ENCODE data around the gene ERGIC3. TPM values are rescaled to one million over a fixed set of nuclear protein-coding genes. Genes with fewer than 3 reads are reported as not detected.
"Not testable (repeated sequence)": the region's sequence is repeated elsewhere in the genome, so short reads cannot be mapped to it uniquely, and the experiment has no call there.

ERGIC3 gene
- total RNA-seq, 2 donors from 2014 or later, result 117 to 154 TPM

GRCh38 chr20:35515949-35516645 lies 25.8 kb upstream of the ERGIC3 start:
- DNase-seq (ENCODE audit: low spot score), result no peak
- intact Hi-C loops (cut with DNase I), result no loop called here

- intact Hi-C loops (cut with DNase I), result no loop called here
- DNase-seq (ENCODE audit: low spot score), result no peak
Measured at GRCh38 chr20:35517125-35517524, 24.8 kb upstream of the ERGIC3 start.

GRCh38 chr20:35517767-35518166 lies 24.1 kb upstream of the ERGIC3 start:
- DNase-seq (ENCODE audit: low spot score); intact Hi-C loops (cut with DNase I): not testable (repeated sequence)

- no peak for DNase-seq (ENCODE audit: low spot score)
- intact Hi-C loops (cut with DNase I), result no loop called here
Measured at GRCh38 chr20:35518955-35519354, 22.9 kb upstream of the ERGIC3 start.

- DNase-seq (ENCODE audit: low spot score), result peak; percentile 67
- intact Hi-C loops (cut with DNase I), result no loop called here
Measured at GRCh38 chr20:35523298-35523888, 18.5 kb upstream of the ERGIC3 start.

- intact Hi-C loops (cut with DNase I), result no loop called here
- DNase-seq (ENCODE audit: low spot score), result no peak
Measured at GRCh38 chr20:35525639-35526038, 16.2 kb upstream of the ERGIC3 start.

GRCh38 chr20:35527122-35527769 lies 14.6 kb upstream of the ERGIC3 start:
- intact Hi-C loops (cut with DNase I), result no loop called here
- DNase-seq (ENCODE audit: low spot score), result no peak

GRCh38 chr20:35529552-35529951 lies 12.3 kb upstream of the ERGIC3 start, which contains the start of gene C20orf173:
TSS of gene C20orf173 (minus strand) at chr20:35529652. CDS start at chr20:35529373, 279 bp downstream.
- DNase-seq (ENCODE audit: low spot score), result no peak
- intact Hi-C loops (cut with DNase I), result no loop called here

- no peak for DNase-seq (ENCODE audit: low spot score)
- intact Hi-C loops (cut with DNase I), result no loop called here
Measured at GRCh38 chr20:35539756-35540212, 2.1 kb upstream of the ERGIC3 start.

- no peak for DNase-seq (ENCODE audit: low spot score)
- intact Hi-C loops (cut with DNase I), result no loop called here
Measured at GRCh38 chr20:35541118-35541782, 628 bp upstream of the ERGIC3 start.

GRCh38 chr20:35542990-35543389 lies 1.1 kb downstream of the ERGIC3 start:
- intact Hi-C loops (cut with DNase I), result no loop called here
- no peak for DNase-seq (ENCODE audit: low spot score)

GRCh38 chr20:35544436-35544835 lies 2.6 kb downstream of the ERGIC3 start:
- intact Hi-C loops (cut with DNase I), result no loop called here

GRCh38 chr20:35544941-35545340 lies 3.1 kb downstream of the ERGIC3 start:
- DNase-seq (ENCODE audit: low spot score), result peak; percentile 42
- intact Hi-C loops (cut with DNase I), result not testable (repeated sequence)

More at GRCh38 chr20:35544436-35544835, 2.6 kb downstream of the ERGIC3 start:
- DNase-seq (ENCODE audit: low spot score), result peak; percentile 80

- no peak for DNase-seq (ENCODE audit: low spot score)
Measured at GRCh38 chr20:35546127-35546526, 4.2 kb downstream of the ERGIC3 start.

GRCh38 chr20:35547329-35547728 lies 5.5 kb downstream of the ERGIC3 start:
- DNase-seq (ENCODE audit: low spot score), result peak; percentile 19
- intact Hi-C loops (cut with DNase I), result no loop called here

More at GRCh38 chr20:35546127-35546526, 4.2 kb downstream of the ERGIC3 start:
- intact Hi-C loops (cut with DNase I), result no loop called here

GRCh38 chr20:35551503-35551902 lies 9.6 kb downstream of the ERGIC3 start:
- intact Hi-C loops (cut with DNase I), result no loop called here
- peak; percentile 37 for DNase-seq (ENCODE audit: low spot score)

GRCh38 chr20:35552914-35553313 lies 11.0 kb downstream of the ERGIC3 start:
- DNase-seq (ENCODE audit: low spot score), result no peak
- intact Hi-C loops (cut with DNase I), result no loop called here

- DNase-seq (ENCODE audit: low spot score); intact Hi-C loops (cut with DNase I): not testable (repeated sequence)
Measured at GRCh38 chr20:35555461-35555860, 13.6 kb downstream of the ERGIC3 start.

GRCh38 chr20:35555951-35556645 lies 14.2 kb downstream of the ERGIC3 start:
- intact Hi-C loops (cut with DNase I), result no loop called here
- DNase-seq (ENCODE audit: low spot score), result no peak
